Epithelial cell of proximal tubule (primary cell): ENCODE results near the gene COQ10B. TPM values are rescaled to one million over a fixed set of nuclear protein-coding genes. Genes with fewer than 3 reads are reported as not detected.
"Not testable (repeated sequence)": the region's sequence is repeated elsewhere in the genome, so short reads cannot be mapped to it uniquely, and the experiment has no call there.

ENCODE experiments used
- DNase-seq: peaks from one replicate; pipeline ENCODE4 v3.0.0-alpha.2; 2011; ENCODE audit warnings: low read depth
- H3K4me3 ChIP-seq: 2 replicates; pipeline ENCODE4 v1.5.1; 2011; ENCODE audit warnings: low read depth, mild to moderate bottlenecking, low read length
- total RNA-seq: library from RNA; depleted of rRNA; stranded (reverse); fragments of >200 nt; gene quantifications from 2 replicates; pipeline ENCODE4 v1.2.3, GENCODE V29; 2015
- TF ChIP-seq, protein P1 (sequence below): conservative IDR thresholded peaks from 2 replicates; pipeline ENCODE4 v1.5.1; 2012; ENCODE audit warnings: low read depth, mild to moderate bottlenecking, low read length

The COQ10B gene
- total RNA-seq, 1 donor from 2014 or later = 17.9 TPM

GRCh38 chr2:197464175-197464574, 10.8 kb downstream of the COQ10B start:
- TF ChIP-seq, protein P1, sequence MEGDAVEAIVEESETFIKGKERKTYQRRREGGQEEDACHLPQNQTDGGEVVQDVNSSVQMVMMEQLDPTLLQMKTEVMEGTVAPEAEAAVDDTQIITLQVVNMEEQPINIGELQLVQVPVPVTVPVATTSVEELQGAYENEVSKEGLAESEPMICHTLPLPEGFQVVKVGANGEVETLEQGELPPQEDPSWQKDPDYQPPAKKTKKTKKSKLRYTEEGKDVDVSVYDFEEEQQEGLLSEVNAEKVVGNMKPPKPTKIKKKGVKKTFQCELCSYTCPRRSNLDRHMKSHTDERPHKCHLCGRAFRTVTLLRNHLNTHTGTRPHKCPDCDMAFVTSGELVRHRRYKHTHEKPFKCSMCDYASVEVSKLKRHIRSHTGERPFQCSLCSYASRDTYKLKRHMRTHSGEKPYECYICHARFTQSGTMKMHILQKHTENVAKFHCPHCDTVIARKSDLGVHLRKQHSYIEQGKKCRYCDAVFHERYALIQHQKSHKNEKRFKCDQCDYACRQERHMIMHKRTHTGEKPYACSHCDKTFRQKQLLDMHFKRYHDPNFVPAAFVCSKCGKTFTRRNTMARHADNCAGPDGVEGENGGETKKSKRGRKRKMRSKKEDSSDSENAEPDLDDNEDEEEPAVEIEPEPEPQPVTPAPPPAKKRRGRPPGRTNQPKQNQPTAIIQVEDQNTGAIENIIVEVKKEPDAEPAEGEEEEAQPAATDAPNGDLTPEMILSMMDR = no peak
- no peak overlapping the region for H3K4me3 ChIP-seq
- no peak for DNase-seq

- no peak overlapping the region for H3K4me3 ChIP-seq
- TF ChIP-seq, protein P1 = no peak
- DNase-seq = no peak
Measured at GRCh38 chr2:197472166-197472565, 18.8 kb downstream of the COQ10B start.

- DNase-seq = no peak
- H3K4me3 ChIP-seq = no peak overlapping the region
- TF ChIP-seq, protein P1 = no peak
Measured at GRCh38 chr2:197477797-197478196, 24.4 kb downstream of the COQ10B start.

DNA sequence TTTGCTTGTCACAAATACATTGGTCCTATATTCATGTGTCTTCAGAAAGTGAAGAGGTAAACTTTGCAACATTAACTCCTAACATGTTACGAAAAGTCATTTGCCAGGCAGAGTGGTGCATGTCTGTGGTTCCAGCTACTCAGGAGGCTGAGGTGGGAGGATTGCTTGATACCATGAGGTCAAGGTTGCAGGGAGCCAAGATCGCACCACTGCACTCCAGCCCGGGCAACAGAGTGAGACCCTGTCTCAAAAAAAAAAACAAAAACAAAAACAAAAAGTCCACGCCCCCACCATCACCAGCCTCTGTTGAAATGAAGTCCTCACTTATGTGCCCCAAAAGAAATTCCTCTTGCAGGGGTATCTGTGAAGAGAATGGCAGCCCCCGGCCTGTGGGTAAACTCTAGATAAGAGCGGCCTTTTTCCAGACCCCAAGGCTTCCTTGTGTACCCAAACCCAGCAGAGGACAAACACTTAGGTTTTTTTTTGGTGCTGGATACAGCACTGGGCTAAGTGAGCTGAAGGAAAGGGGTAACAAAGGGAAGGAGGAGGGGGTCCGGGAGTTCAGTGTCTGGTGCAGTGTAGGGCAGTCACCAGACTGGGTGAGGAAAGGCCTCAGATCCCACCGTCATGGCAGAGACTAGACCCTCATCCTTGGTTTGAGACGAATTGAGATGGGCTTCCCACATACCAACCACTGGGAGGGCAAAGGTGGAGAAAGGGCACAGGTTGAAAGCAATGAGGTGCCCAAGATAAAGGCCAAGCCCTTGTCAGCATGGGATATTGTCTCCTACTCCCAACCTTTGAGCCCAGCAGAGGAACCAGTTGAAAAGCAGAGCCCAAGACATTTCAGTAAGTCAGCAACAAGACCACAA, 27.0 kb downstream of the COQ10B start:
- no peak overlapping the region for H3K4me3 ChIP-seq
- DNase-seq = no peak
- TF ChIP-seq, protein P1 = no peak

GRCh38 chr2:197484248-197484647, 30.9 kb downstream of the COQ10B start:
- DNase-seq, H3K4me3 ChIP-seq: not testable (repeated sequence)

DNA sequence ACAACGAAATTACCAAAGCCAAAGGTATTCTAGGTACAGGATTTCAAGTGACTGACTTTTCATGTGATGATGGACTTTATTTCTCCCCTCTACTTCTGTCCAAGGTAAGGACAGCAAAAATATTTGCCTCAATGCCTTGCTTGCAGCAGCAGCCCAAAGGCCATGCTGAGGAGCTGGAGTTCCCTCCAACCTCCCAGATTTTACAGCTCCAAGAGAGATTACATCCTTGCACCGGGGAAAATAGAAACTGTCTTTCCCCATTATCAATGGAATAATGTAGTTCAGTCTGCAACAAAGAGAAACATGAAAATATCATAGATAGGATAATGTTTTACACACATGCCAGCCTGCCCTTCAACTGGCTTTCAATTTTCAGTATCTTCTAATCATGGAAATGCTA, 32.8 kb downstream of the COQ10B start:
- DNase-seq = no peak
- H3K4me3 ChIP-seq = no peak overlapping the region
- TF ChIP-seq, protein P1 = no peak

DNA sequence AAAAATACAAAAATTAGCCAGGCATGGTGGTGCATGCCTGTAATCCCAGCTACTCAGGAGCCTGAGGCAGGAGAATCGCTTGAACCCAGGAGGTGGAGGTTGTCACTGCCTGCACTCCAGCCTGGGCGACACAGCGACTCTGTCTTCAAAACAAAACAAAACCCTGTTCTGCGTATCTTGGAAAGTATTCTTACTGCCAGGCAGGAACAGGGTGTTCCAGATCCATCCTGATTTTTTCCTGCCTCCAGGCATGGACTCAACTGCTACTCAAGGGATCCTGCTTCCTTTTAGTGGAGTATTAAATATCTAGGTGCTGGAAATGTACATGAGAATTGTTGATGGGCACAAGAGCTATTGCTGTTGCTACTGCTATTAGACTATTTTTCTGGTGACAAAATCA, 34.0 kb downstream of the COQ10B start:
- H3K4me3 ChIP-seq = no peak overlapping the region
- TF ChIP-seq, protein P1 = no peak
- DNase-seq = no peak
